Activated naive CD4-positive, alpha-beta T cell treated with anti-CD3 and anti-CD28 coated beads for 36 hours (primary cell): ENCODE data around the gene MASP1. TPM values are rescaled to one million over a fixed set of nuclear protein-coding genes. Genes with fewer than 3 reads are reported as not detected.

Experiments used
- CTCF ChIA-PET: fragments of 350-600 bp; sonication (Branson Sonifier 250); formaldehyde crosslinking; loops from one replicate; lab custom pipeline; 2021; ENCODE audit warnings: antibody characterized with exemption; lab: Charles Lee
- DNase-seq: peaks from one replicate; pipeline ENCODE4 v3.0.0-alpha.2; 2020
- H3K27ac Mint-ChIP-seq: one replicate; pipeline ENCODE4 v1.8.0; 2021; ENCODE audit warnings: mild to moderate bottlenecking, mixed read lengths
- H3K27me3 Mint-ChIP-seq: one replicate; pipeline ENCODE4 v1.8.0; 2021; ENCODE audit warnings: low read depth, mixed read lengths
- H3K36me3 Mint-ChIP-seq: one replicate; pipeline ENCODE4 v1.8.0; 2021; ENCODE audit warnings: low read depth, mixed read lengths
- H3K4me1 Mint-ChIP-seq: one replicate; pipeline ENCODE4 v1.8.0; 2021; ENCODE audit warnings: low read depth, mixed read lengths
- H3K4me3 Mint-ChIP-seq: one replicate; pipeline ENCODE4 v1.8.0; 2021; ENCODE audit warnings: mild to moderate bottlenecking, moderate library complexity, mixed read lengths
- H3K9me3 Mint-ChIP-seq: one replicate; pipeline ENCODE4 v1.8.0; 2021; ENCODE audit warnings: mixed read lengths
- intact Hi-C: fragments of 100-400 bp; cut with micrococcal nuclease; formaldehyde crosslinking; loops from one replicate; pipeline ENCODE4 v1.15.1; 2023
- total RNA-seq, 2 experiments: library from RNA; stranded (reverse); gene quantifications; one replicate each; pipeline ENCODE4 v1.2.3, GENCODE V29; 2021

MASP1 gene
- total RNA-seq, 2 experiments from 2014 or later: not detected

- no peak overlapping the region for H3K27ac Mint-ChIP-seq
- H3K36me3 Mint-ChIP-seq: no peaks in the 10 kb centered on the region
- DNase-seq: no peak
- intact Hi-C loops: no loop called here
- no peaks in the 10 kb centered on the region for H3K4me1 Mint-ChIP-seq
- peaks cover 7% of the 10 kb centered on the region for H3K27me3 Mint-ChIP-seq
- CTCF ChIA-PET: no interaction called here
- no peaks in the 10 kb centered on the region for H3K9me3 Mint-ChIP-seq
- H3K4me3 Mint-ChIP-seq: no peak overlapping the region
These were observed 28.3 kb downstream of the MASP1 start for GRCh38 chr3:187263270-187263669.

GRCh38 chr3:187262360-187262759 lies 29.2 kb downstream of the MASP1 start:
- intact Hi-C loops: no loop called here
- Mint-ChIP-seq H3K4me1 (no peaks in the 10 kb centered on the region), H3K27ac (no peak overlapping the region), H3K9me3 (no peaks in the 10 kb centered on the region), H3K27me3 (peaks cover 7% of the 10 kb centered on the region), H3K36me3 (no peaks in the 10 kb centered on the region), H3K4me3 (no peak overlapping the region)
- DNase-seq: no peak
- CTCF ChIA-PET: no interaction called here

GRCh38 chr3:187261541-187261969 lies 30.0 kb downstream of the MASP1 start:
- H3K36me3 Mint-ChIP-seq: no peaks in the 10 kb centered on the region
- no peak overlapping the region for H3K27ac Mint-ChIP-seq
- DNase-seq: no peak
- no peak overlapping the region for H3K4me3 Mint-ChIP-seq
- H3K27me3 Mint-ChIP-seq: peaks cover 7% of the 10 kb centered on the region
- intact Hi-C loops: no loop called here
- no peaks in the 10 kb centered on the region for H3K4me1 Mint-ChIP-seq
- H3K9me3 Mint-ChIP-seq: no peaks in the 10 kb centered on the region
- CTCF ChIA-PET: interaction anchor here (1.0 to 1.4 kb wide), 2 partner anchors 41 to 354 kb away, joined by 3 read pairs; no protein-coding TSS in a partner anchor

GRCh38 chr3:187259171-187259570 lies 32.4 kb downstream of the MASP1 start:
- H3K36me3 Mint-ChIP-seq: no peaks in the 10 kb centered on the region
- CTCF ChIA-PET: interaction anchor here (0.6 kb wide), 2 partner anchors 418 to 456 kb away, joined by 3 read pairs; no protein-coding TSS in a partner anchor
- H3K9me3 Mint-ChIP-seq: no peaks in the 10 kb centered on the region

GRCh38 chr3:187257992-187258692 lies 33.4 kb downstream of the MASP1 start:
- DNase-seq: no peak
- Mint-ChIP-seq H3K4me3 (no peak overlapping the region), H3K27ac (no peak overlapping the region), H3K4me1 (no peaks in the 10 kb centered on the region), H3K9me3 (no peaks in the 10 kb centered on the region), H3K36me3 (no peaks in the 10 kb centered on the region), H3K27me3 (no peaks in the 10 kb centered on the region)
- CTCF ChIA-PET: interaction anchor here (0.6 kb wide), 1 partner anchor 457 kb away, joined by 3 read pairs; no protein-coding TSS in a partner anchor
- intact Hi-C loops: no loop called here

More at GRCh38 chr3:187259171-187259570, 32.4 kb downstream of the MASP1 start:
- intact Hi-C loops: no loop called here
- H3K4me3 Mint-ChIP-seq: no peak overlapping the region
- no peaks in the 10 kb centered on the region for H3K27me3 Mint-ChIP-seq
- H3K27ac Mint-ChIP-seq: no peak overlapping the region
- no peak for DNase-seq
- H3K4me1 Mint-ChIP-seq: no peaks in the 10 kb centered on the region

GRCh38 chr3:187257471-187257870 lies 34.1 kb downstream of the MASP1 start:
- H3K36me3 Mint-ChIP-seq: no peaks in the 10 kb centered on the region
- CTCF ChIA-PET: interaction anchor here (0.6 to 1.0 kb wide), 2 partner anchors 37 to 44 kb away, joined by 3 read pairs; no protein-coding TSS in a partner anchor
- no peaks in the 10 kb centered on the region for H3K9me3 Mint-ChIP-seq

GRCh38 chr3:187256051-187256616 lies 35.4 kb downstream of the MASP1 start:
- Mint-ChIP-seq H3K36me3 (no peaks in the 10 kb centered on the region), H3K27ac (no peak overlapping the region), H3K27me3 (no peaks in the 10 kb centered on the region), H3K4me3 (no peak overlapping the region), H3K4me1 (no peaks in the 10 kb centered on the region), H3K9me3 (no peaks in the 10 kb centered on the region)
- CTCF ChIA-PET: interaction anchor here (1.0 to 2.1 kb wide), 3 partner anchors 33 to 423 kb away, joined by 3 to 5 read pairs (median 3); no protein-coding TSS in a partner anchor
- DNase-seq: no peak
- intact Hi-C loops: no loop called here

More at GRCh38 chr3:187257471-187257870, 34.1 kb downstream of the MASP1 start:
- Mint-ChIP-seq H3K4me1 (no peaks in the 10 kb centered on the region), H3K27me3 (no peaks in the 10 kb centered on the region), H3K4me3 (no peak overlapping the region), H3K27ac (no peak overlapping the region)
- intact Hi-C loops: no loop called here
- DNase-seq: no peak

GRCh38 chr3:187255314-187255713 lies 36.2 kb downstream of the MASP1 start:
- CTCF ChIA-PET: interaction anchor here (0.7 to 2.1 kb wide), 2 partner anchors 21 to 424 kb away, joined by 5 to 7 read pairs; no protein-coding TSS in a partner anchor
- H3K4me3 Mint-ChIP-seq: no peak overlapping the region
- DNase-seq: no peak
- H3K4me1 Mint-ChIP-seq: no peaks in the 10 kb centered on the region
- no peaks in the 10 kb centered on the region for H3K27me3 Mint-ChIP-seq
- intact Hi-C loops: no loop called here
- H3K9me3 Mint-ChIP-seq: no peaks in the 10 kb centered on the region
- H3K36me3 Mint-ChIP-seq: no peaks in the 10 kb centered on the region
- H3K27ac Mint-ChIP-seq: no peak overlapping the region

- Mint-ChIP-seq H3K27ac (no peak overlapping the region), H3K9me3 (no peaks in the 10 kb centered on the region), H3K36me3 (no peaks in the 10 kb centered on the region), H3K4me1 (peaks cover 5% of the 10 kb centered on the region), H3K4me3 (no peak overlapping the region), H3K27me3 (no peaks in the 10 kb centered on the region)
- DNase-seq: no peak
- intact Hi-C loops: no loop called here
- CTCF ChIA-PET: interaction anchor here (0.8 to 1.0 kb wide), 2 partner anchors 24 to 139 kb away, joined by 3 to 7 read pairs; no protein-coding TSS in a partner anchor
These were observed 39.2 kb downstream of the MASP1 start for GRCh38 chr3:187252311-187252710.

GRCh38 chr3:187251599-187251998 lies 39.9 kb downstream of the MASP1 start:
- Mint-ChIP-seq H3K36me3 (no peaks in the 10 kb centered on the region), H3K27ac (no peak overlapping the region), H3K27me3 (no peaks in the 10 kb centered on the region), H3K4me1 (peaks cover 10% of the 10 kb centered on the region), H3K9me3 (no peaks in the 10 kb centered on the region), H3K4me3 (no peak overlapping the region)
- CTCF ChIA-PET: interaction anchor here (0.8 kb wide), 1 partner anchor 23 kb away, joined by 7 read pairs; no protein-coding TSS in a partner anchor
- intact Hi-C loops: no loop called here
- DNase-seq: no peak

- H3K36me3 Mint-ChIP-seq: no peaks in the 10 kb centered on the region
- H3K9me3 Mint-ChIP-seq: no peaks in the 10 kb centered on the region
- intact Hi-C loops: no loop called here
- H3K27ac Mint-ChIP-seq: no peak overlapping the region
- no peaks in the 10 kb centered on the region for H3K27me3 Mint-ChIP-seq
- DNase-seq: no peak
- H3K4me1 Mint-ChIP-seq: peaks cover 10% of the 10 kb centered on the region
- CTCF ChIA-PET: no interaction called here
- H3K4me3 Mint-ChIP-seq: no peak overlapping the region
These were observed 44.1 kb downstream of the MASP1 start for GRCh38 chr3:187247398-187247797.

- Mint-ChIP-seq H3K36me3 (no peaks in the 10 kb centered on the region), H3K27me3 (no peaks in the 10 kb centered on the region), H3K4me1 (peaks cover 10% of the 10 kb centered on the region), H3K9me3 (peaks cover 4% of the 10 kb centered on the region), H3K4me3 (no peak overlapping the region), H3K27ac (no peak overlapping the region)
- CTCF ChIA-PET: interaction anchor here (1.3 kb wide), 1 partner anchor 76 kb away, joined by 4 read pairs; no protein-coding TSS in a partner anchor
- DNase-seq: no peak
- intact Hi-C loops: no loop called here
These were observed 47.5 kb downstream of the MASP1 start for GRCh38 chr3:187243933-187244524.
